Measurements from ENCODE around the gene TRIM9.

- TF ChIP-seq EZH2 (IDR thresholded peaks at IDR 0.05) = no peak
- TF ChIP-seq CTCF (IDR thresholded peaks at IDR 0.05) = no peak
These were observed 12.6 kb downstream of the TRIM9 start for GRCh38 chr14:51082349-51082748.

Measured in neural progenitor cell (in vitro differentiated cells).